ENCODE measurements around the gene VAC14. TPM values are rescaled to one million over a fixed set of nuclear protein-coding genes. Genes with fewer than 3 reads are reported as not detected.

VAC14 gene
- polyA plus RNA-seq, 1 donor from 2014 or later = 8.6 TPM

- Histone ChIP-seq H4K20me1 (ENCODE audit: insufficient read depth) (no peaks in the 10 kb centered on the region), H3F3A (ENCODE audit: insufficient read depth, low read length, poor library complexity, severe bottlenecking) (no peaks in the 10 kb centered on the region), H3K27me3 (ENCODE audit: insufficient read depth, low read depth, low read length) (no peaks in the 10 kb centered on the region), H3K4me3 (ENCODE audit: low read length) (no peak overlapping the region), H3K79me2 (replicated peaks; ENCODE audit: insufficient read depth, low read length) (no peaks in the 10 kb centered on the region), H3K36me3 (ENCODE audit: insufficient read depth, low read length) (no peaks in the 10 kb centered on the region), H2AFZ (ENCODE audit: low read depth, low read length) (no peak overlapping the region), H3K9ac (ENCODE audit: low read length) (no peak overlapping the region), H3K9me2 (ENCODE audit: insufficient read depth, low read length) (no peaks in the 10 kb centered on the region), H3K9me3 (ENCODE audit: low read length) (no peaks in the 10 kb centered on the region), H3K4me2 (ENCODE audit: low read length) (no peak overlapping the region), H3K27ac (ENCODE audit: low read length) (no peak overlapping the region)
- TF ChIP-seq CTCF (IDR thresholded peaks at IDR 0.05; ENCODE audit: poor library complexity, severe bottlenecking) = no peak
- no peak for TF ChIP-seq TAF1 (IDR thresholded peaks at IDR 0.05; ENCODE audit: low read depth)
- TF ChIP-seq EP300 (conservative IDR thresholded peaks at IDR 0.05; ENCODE audit: poor library complexity, severe bottlenecking) = no peak
- TF ChIP-seq REST (IDR thresholded peaks at IDR 0.05; ENCODE audit: borderline replicate concordance) = no peak
- TF ChIP-seq MXI1 (conservative IDR thresholded peaks at IDR 0.05; ENCODE audit: poor library complexity, severe bottlenecking) = no peak
- no peak for TF ChIP-seq POLR2AphosphoS5 (IDR thresholded peaks at IDR 0.05)
- no peak for TF ChIP-seq EZH2 (IDR thresholded peaks at IDR 0.05; ENCODE audit: borderline replicate concordance, insufficient read depth, low read length, poor library complexity, severe bottlenecking)
- TF ChIP-seq RAD21 (conservative IDR thresholded peaks at IDR 0.05) = no peak
- no peak for TF ChIP-seq SMC3 (conservative IDR thresholded peaks at IDR 0.05; ENCODE audit: poor library complexity)
Measured at GRCh38 chr16:70765491-70765890, 35.5 kb downstream of the VAC14 start.

GRCh38 chr16:70764632-70765031 is 36.3 kb downstream of the VAC14 start:
- no peak for TF ChIP-seq RAD21 (conservative IDR thresholded peaks at IDR 0.05)
- no peak overlapping the region for H3K9ac ChIP-seq (ENCODE audit: low read length)

GRCh38 chr16:70760221-70760620 is 40.7 kb downstream of the VAC14 start:
- H4K20me1 ChIP-seq (ENCODE audit: insufficient read depth) = no peaks in the 10 kb centered on the region
- no peaks in the 10 kb centered on the region for H3K36me3 ChIP-seq (ENCODE audit: insufficient read depth, low read length)
- H3K9me3 ChIP-seq (ENCODE audit: low read length) = no peaks in the 10 kb centered on the region
- no peaks in the 10 kb centered on the region for H3K79me2 ChIP-seq (replicated peaks; ENCODE audit: insufficient read depth, low read length)
- no peak overlapping the region for H3K4me2 ChIP-seq (ENCODE audit: low read length)
- H3K9ac ChIP-seq (ENCODE audit: low read length) = no peak overlapping the region
- H3K9me2 ChIP-seq (ENCODE audit: insufficient read depth, low read length) = no peaks in the 10 kb centered on the region
- H2AFZ ChIP-seq (ENCODE audit: low read depth, low read length) = no peak overlapping the region
- no peaks in the 10 kb centered on the region for H3K27me3 ChIP-seq (ENCODE audit: insufficient read depth, low read depth, low read length)
- no peak overlapping the region for H3K4me3 ChIP-seq (ENCODE audit: low read length)
- no peak overlapping the region for H3K27ac ChIP-seq (ENCODE audit: low read length)
- no peak for TF ChIP-seq POLR2AphosphoS5 (IDR thresholded peaks at IDR 0.05)
- TF ChIP-seq REST (IDR thresholded peaks at IDR 0.05; ENCODE audit: borderline replicate concordance) = no peak
- TF ChIP-seq EP300 (conservative IDR thresholded peaks at IDR 0.05; ENCODE audit: poor library complexity, severe bottlenecking) = no peak
- no peak for TF ChIP-seq CTCF (IDR thresholded peaks at IDR 0.05; ENCODE audit: poor library complexity, severe bottlenecking)
- TF ChIP-seq MXI1 (conservative IDR thresholded peaks at IDR 0.05; ENCODE audit: poor library complexity, severe bottlenecking) = no peak
- no peak for TF ChIP-seq EZH2 (IDR thresholded peaks at IDR 0.05; ENCODE audit: borderline replicate concordance, insufficient read depth, low read length, poor library complexity, severe bottlenecking)
- no peak for TF ChIP-seq SMC3 (conservative IDR thresholded peaks at IDR 0.05; ENCODE audit: poor library complexity)
- TF ChIP-seq RAD21 (conservative IDR thresholded peaks at IDR 0.05) = no peak
- TF ChIP-seq TAF1 (IDR thresholded peaks at IDR 0.05; ENCODE audit: low read depth) = no peak
- H3F3A ChIP-seq (ENCODE audit: insufficient read depth, low read length, poor library complexity, severe bottlenecking) = no peaks in the 10 kb centered on the region

More at GRCh38 chr16:70764632-70765031, 36.3 kb downstream of the VAC14 start:
- Histone ChIP-seq H3K9me2 (ENCODE audit: insufficient read depth, low read length) (no peaks in the 10 kb centered on the region), H3K36me3 (ENCODE audit: insufficient read depth, low read length) (no peaks in the 10 kb centered on the region), H3K79me2 (replicated peaks; ENCODE audit: insufficient read depth, low read length) (no peaks in the 10 kb centered on the region), H3K9me3 (ENCODE audit: low read length) (no peaks in the 10 kb centered on the region), H4K20me1 (ENCODE audit: insufficient read depth) (no peaks in the 10 kb centered on the region), H3K4me2 (ENCODE audit: low read length) (no peak overlapping the region), H3K4me3 (ENCODE audit: low read length) (no peak overlapping the region), H3K27me3 (ENCODE audit: insufficient read depth, low read depth, low read length) (no peaks in the 10 kb centered on the region), H3K27ac (ENCODE audit: low read length) (no peak overlapping the region), H2AFZ (ENCODE audit: low read depth, low read length) (no peak overlapping the region), H3F3A (ENCODE audit: insufficient read depth, low read length, poor library complexity, severe bottlenecking) (no peaks in the 10 kb centered on the region)
